Left lung (tissue), 10 donors: ENCODE measurements around the gene WWOX. TPM values are rescaled to one million over a fixed set of nuclear protein-coding genes. Genes with fewer than 3 reads are reported as not detected.

Experiments used
- ATAC-seq: fragments of 200-7000 bp; cut with Tn5 transposase; one replicate; pipeline ENCODE4 v1.9.1; 2020; ENCODE audit warnings: moderate library complexity
- DNase-seq, 4 donors: peaks; one replicate each; pipeline ENCODE4 v3.0.0-alpha.2; 2013 to 2020
- H3K27ac ChIP-seq, 2 donors: fragments of 200-600 bp; sonication (generic) in 1 of 2; one replicate each; pipeline versions ENCODE4 v1.5.0 to v1.8.0; 2020 to 2021
- H3K27me3 ChIP-seq, 2 donors: fragments of 200-600 bp; sonication (generic) in 1 of 2; one replicate each; pipeline versions ENCODE4 v1.5.0 to v1.8.0; 2020 to 2021
- H3K36me3 ChIP-seq, 2 donors: fragments of 200-600 bp; sonication (generic) in 1 of 2; one replicate each; pipeline versions ENCODE4 v1.5.0 to v1.8.0; 2020 to 2021
- H3K4me1 ChIP-seq, 2 donors: fragments of 200-600 bp; one replicate each; pipeline ENCODE4 v1.8.0; 2021
- H3K4me3 ChIP-seq, 2 donors: fragments of 200-600 bp; sonication (generic) in 1 of 2; one replicate each; pipeline versions ENCODE4 v1.5.0 to v1.8.0; 2020 to 2021; ENCODE audit warnings: mild to moderate bottlenecking in 1 of 2
- H3K9me3 ChIP-seq, 2 donors: fragments of 200-600 bp; sonication (generic) in 1 of 2; one replicate each; pipeline versions ENCODE4 v1.5.0 to v1.8.0; 2020 to 2021
- intact Hi-C, 2 donors: fragments of 100-400 bp; cut with DNase I; formaldehyde crosslinking; loops; one replicate each; pipeline versions ENCODE4 v1.11.2 to v1.14.2; 2022
- polyA plus RNA-seq, 6 donors: library from polyadenylated mRNA; unstranded; fragments of 120-200 nt; gene quantifications; one replicate each; pipeline ENCODE4 v1.2.1, GENCODE V29; 2013; ENCODE audit not compliant: insufficient read length in 6 of 6
- total RNA-seq, 2 donors: library from RNA; stranded (reverse); fragmentation: NEBNext Ultra II Directional; extraction: Animal tissue kit (Norgen Biotek cat#: 25700); gene quantifications; one replicate each; pipeline ENCODE4 v1.2.1, GENCODE V29; 2021
- TF ChIP-seq, protein P1 (sequence below), 2 donors: fragments of 200-600 bp; sonication (generic) in 1 of 2; IDR thresholded peaks; one replicate each; pipeline versions ENCODE4 v1.5.0 to v1.8.0; 2021; ENCODE audit warnings: antibody characterized with exemption in 2 of 2
- donor health status: DM: no; HTN: yes; CAD: no.
- donor health status: DM: no; HTN: no; CAD: no.

Gene WWOX
- total and polyA plus RNA-seq, 8 donors = 17.2 to 40.3 (median 30.8) TPM

GRCh38 chr16:78383118-78383517 lies 283.7 kb downstream of the WWOX start:
- TF ChIP-seq, protein P1, sequence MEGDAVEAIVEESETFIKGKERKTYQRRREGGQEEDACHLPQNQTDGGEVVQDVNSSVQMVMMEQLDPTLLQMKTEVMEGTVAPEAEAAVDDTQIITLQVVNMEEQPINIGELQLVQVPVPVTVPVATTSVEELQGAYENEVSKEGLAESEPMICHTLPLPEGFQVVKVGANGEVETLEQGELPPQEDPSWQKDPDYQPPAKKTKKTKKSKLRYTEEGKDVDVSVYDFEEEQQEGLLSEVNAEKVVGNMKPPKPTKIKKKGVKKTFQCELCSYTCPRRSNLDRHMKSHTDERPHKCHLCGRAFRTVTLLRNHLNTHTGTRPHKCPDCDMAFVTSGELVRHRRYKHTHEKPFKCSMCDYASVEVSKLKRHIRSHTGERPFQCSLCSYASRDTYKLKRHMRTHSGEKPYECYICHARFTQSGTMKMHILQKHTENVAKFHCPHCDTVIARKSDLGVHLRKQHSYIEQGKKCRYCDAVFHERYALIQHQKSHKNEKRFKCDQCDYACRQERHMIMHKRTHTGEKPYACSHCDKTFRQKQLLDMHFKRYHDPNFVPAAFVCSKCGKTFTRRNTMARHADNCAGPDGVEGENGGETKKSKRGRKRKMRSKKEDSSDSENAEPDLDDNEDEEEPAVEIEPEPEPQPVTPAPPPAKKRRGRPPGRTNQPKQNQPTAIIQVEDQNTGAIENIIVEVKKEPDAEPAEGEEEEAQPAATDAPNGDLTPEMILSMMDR (IDR thresholded peaks at IDR 0.05) = no peak
- Histone ChIP-seq H3K27ac (no peak overlapping the region), H3K9me3 (no peaks in the 10 kb centered on the region), H3K4me1 (no peaks in the 10 kb centered on the region), H3K27me3 (no peaks in the 10 kb centered on the region), H3K36me3 (no peaks in the 10 kb centered on the region), H3K4me3 (no peak overlapping the region)
- intact Hi-C loops = no loop called here
- ATAC-seq (no peak), DNase-seq (no peak)

DNA sequence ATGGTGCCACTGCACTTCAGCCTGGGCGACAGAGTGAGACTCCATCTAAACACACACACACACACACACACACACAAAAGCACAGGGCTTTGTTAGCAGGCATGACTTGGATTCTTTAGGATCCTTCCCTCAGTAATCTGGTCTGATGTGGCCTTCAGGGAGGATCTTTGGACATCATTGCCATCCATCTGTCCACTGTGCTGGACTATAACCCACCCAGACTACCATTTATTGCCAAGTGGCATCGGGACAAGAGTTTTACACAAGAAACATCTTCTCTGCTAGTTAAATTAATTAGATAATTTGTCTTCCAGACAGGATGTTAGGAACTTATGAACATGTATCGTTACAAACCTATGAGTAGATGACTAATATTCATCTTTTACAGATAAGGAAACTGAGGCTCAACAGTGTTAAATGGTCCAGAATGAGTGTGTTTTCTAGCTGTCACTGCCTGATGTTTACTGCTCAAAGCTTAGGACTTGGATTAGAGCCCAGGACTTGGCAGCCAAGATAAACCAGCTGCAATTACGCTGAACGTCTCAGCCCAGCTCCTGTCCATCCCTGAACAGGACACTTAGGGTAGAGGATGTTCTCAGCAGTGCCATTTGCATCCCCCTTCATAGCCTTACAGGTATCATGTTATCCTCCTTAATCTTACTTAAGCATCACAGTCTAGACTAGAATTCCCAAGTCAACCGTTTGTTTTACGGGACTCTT lies 285.8 kb downstream of the WWOX start:
- H3K4me1 ChIP-seq = no peaks in the 10 kb centered on the region
- ATAC-seq = no peak
- TF ChIP-seq, protein P1 (IDR thresholded peaks at IDR 0.05) = no peak

GRCh38 chr16:78386557-78387324 lies 287.3 kb downstream of the WWOX start:
- intact Hi-C loops = no loop called here
- no peaks in the 10 kb centered on the region for H3K27me3 ChIP-seq
- no peak overlapping the region for H3K27ac ChIP-seq
- H3K4me1 ChIP-seq = no peaks in the 10 kb centered on the region
- no peak overlapping the region for H3K4me3 ChIP-seq
- no peaks in the 10 kb centered on the region for H3K9me3 ChIP-seq
- ATAC-seq (no peak), DNase-seq (peak in 1 of 4 donors; percentile 48)
- H3K36me3 ChIP-seq = no peaks in the 10 kb centered on the region
- TF ChIP-seq, protein P1 (IDR thresholded peaks at IDR 0.05) = no peak

More for the DNA sequence above, 285.8 kb downstream of the WWOX start:
- no peaks in the 10 kb centered on the region for H3K27me3 ChIP-seq
- intact Hi-C loops = no loop called here
- H3K4me3 ChIP-seq = no peak overlapping the region
- no peak overlapping the region for H3K27ac ChIP-seq
- no peaks in the 10 kb centered on the region for H3K9me3 ChIP-seq
- no peaks in the 10 kb centered on the region for H3K36me3 ChIP-seq
- peak in 1 of 4 donors; percentile 48 for DNase-seq

DNA sequence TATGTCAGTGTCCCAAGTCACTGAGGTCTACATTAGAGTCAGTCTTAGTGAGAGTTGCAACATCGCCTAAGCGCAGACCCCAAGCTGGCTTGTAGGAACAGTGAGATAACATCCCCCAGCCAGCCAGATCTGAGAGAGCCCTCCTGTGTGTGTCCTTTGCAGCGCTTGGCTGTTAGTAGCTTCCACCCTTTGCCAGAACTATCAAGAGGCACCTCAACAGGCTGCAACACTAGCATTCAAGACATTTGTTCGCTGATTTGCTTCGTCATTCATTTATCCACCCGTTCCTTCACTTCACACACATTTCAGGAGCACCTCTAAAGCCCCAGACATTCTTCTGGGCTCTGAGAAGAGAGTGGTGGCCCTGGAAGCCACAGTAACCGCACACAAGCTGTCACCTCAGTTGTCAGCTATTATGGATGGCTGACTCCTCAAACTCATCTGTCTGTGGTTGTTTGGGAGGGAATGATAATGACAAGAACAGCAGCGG lies 289.6 kb downstream of the WWOX start:
- intact Hi-C loops = no loop called here
- H3K4me1 ChIP-seq = no peaks in the 10 kb centered on the region
- H3K9me3 ChIP-seq = peaks cover 0 to 2% of the 10 kb centered on the region in 2 donors
- ATAC-seq = no peak
- no peaks in the 10 kb centered on the region for H3K36me3 ChIP-seq
- DNase-seq = no peak
- TF ChIP-seq, protein P1 (IDR thresholded peaks at IDR 0.05) = no peak
- H3K27ac ChIP-seq = no peak overlapping the region
- no peaks in the 10 kb centered on the region for H3K27me3 ChIP-seq
- H3K4me3 ChIP-seq = no peak overlapping the region

DNA sequence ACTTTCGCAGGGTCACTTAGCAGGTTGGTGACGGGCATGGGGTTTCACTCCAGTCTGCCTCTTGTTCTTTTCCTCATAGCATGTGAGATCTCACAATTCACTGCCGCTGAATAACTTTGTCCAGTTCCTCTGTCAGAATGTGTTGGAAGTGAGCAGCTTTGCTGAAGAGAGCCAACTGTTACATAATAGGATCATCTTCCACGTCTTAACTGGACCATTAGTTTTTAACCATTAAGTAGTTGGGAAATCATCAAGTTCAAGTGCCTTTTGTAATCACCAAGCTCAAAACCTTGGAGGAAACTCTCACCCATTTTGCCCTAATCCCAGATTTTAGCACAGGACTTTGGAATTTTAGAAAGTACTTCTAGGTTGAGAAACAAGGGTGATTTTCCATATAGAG lies 290.6 kb downstream of the WWOX start:
- H3K36me3 ChIP-seq = no peaks in the 10 kb centered on the region
- TF ChIP-seq, protein P1 (IDR thresholded peaks at IDR 0.05) = no peak
- no peak overlapping the region for H3K27ac ChIP-seq
- DNase-seq (peak in 2 of 4 donors; percentile 63 to 76), ATAC-seq (peak; percentile 27)
- H3K4me3 ChIP-seq = no peak overlapping the region
- peaks cover 0 to 2% of the 10 kb centered on the region in 2 donors for H3K9me3 ChIP-seq
- H3K4me1 ChIP-seq = no peaks in the 10 kb centered on the region
- no peaks in the 10 kb centered on the region for H3K27me3 ChIP-seq
- intact Hi-C loops = no loop called here
